RCC 7860 (cell line): ENCODE data around the gene DAG1.
"Not testable (repeated sequence)": the region's sequence is repeated elsewhere in the genome, so short reads cannot be mapped to it uniquely, and the experiment has no call there.

ENCODE experiments used
- DNase-seq: peaks from one replicate; pipeline ENCODE4 v3.0.0-alpha.2; 2015; ENCODE audit warnings: low spot score
- FAIRE-seq: peaks from 2 replicates; lab custom pipeline; 2012; peaks lifted over from hg19 to GRCh38; lab: Jason Lieb, UNC

DAG1 gene

GRCh38 chr3:49469037-49469935 lies 781 bp upstream of the DAG1 start:
- peak; percentile 34 for DNase-seq
- FAIRE-seq = no peak

- no peak for FAIRE-seq
- no peak for DNase-seq
Observed at GRCh38 chr3:49470714-49471420, 800 bp downstream of the DAG1 start.

GRCh38 chr3:49471856-49472495 lies 1.9 kb downstream of the DAG1 start:
- DNase-seq (no peak), FAIRE-seq (no peak)

GRCh38 chr3:49476563-49476962 lies 6.5 kb downstream of the DAG1 start:
- DNase-seq (peak; percentile 60), FAIRE-seq (peak; percentile 96)

- FAIRE-seq (no peak), DNase-seq (no peak)
Observed at GRCh38 chr3:49482766-49483165, 12.7 kb downstream of the DAG1 start.

- DNase-seq (no peak), FAIRE-seq (no peak)
Observed at GRCh38 chr3:49484471-49484870, 14.4 kb downstream of the DAG1 start.

- no peak for DNase-seq
- FAIRE-seq = no peak
Observed at GRCh38 chr3:49489247-49489646, 19.2 kb downstream of the DAG1 start.

- no peak for FAIRE-seq
- no peak for DNase-seq
Observed at GRCh38 chr3:49492969-49493368, 22.9 kb downstream of the DAG1 start.

- DNase-seq (no peak), FAIRE-seq (no peak)
Observed at GRCh38 chr3:49493901-49494300, 23.8 kb downstream of the DAG1 start.

- FAIRE-seq (no peak), DNase-seq (no peak)
Observed at GRCh38 chr3:49495023-49495422, 25.0 kb downstream of the DAG1 start.

- not testable (repeated sequence) for DNase-seq, FAIRE-seq
Observed at GRCh38 chr3:49496845-49497244, 26.8 kb downstream of the DAG1 start.

- DNase-seq (no peak), FAIRE-seq (no peak)
Observed at GRCh38 chr3:49497606-49498005, 27.5 kb downstream of the DAG1 start.

- no peak for DNase-seq
- FAIRE-seq = peak; percentile 38
Observed at GRCh38 chr3:49498239-49498638, 28.2 kb downstream of the DAG1 start.

- FAIRE-seq (no peak), DNase-seq (no peak)
Observed at GRCh38 chr3:49498648-49499047, 28.6 kb downstream of the DAG1 start.

- no peak for DNase-seq
- no peak for FAIRE-seq
Observed at GRCh38 chr3:49500205-49500731, 30.2 kb downstream of the DAG1 start.

GRCh38 chr3:49500732-49501609 lies 30.9 kb downstream of the DAG1 start:
- FAIRE-seq (peak; percentile 79), DNase-seq (peak; percentile 72)

GRCh38 chr3:49501842-49502241 lies 31.8 kb downstream of the DAG1 start:
- no peak for FAIRE-seq
- no peak for DNase-seq

- DNase-seq = no peak
- FAIRE-seq = no peak
Observed at GRCh38 chr3:49506906-49507305, 36.8 kb downstream of the DAG1 start.

- no peak for FAIRE-seq
- no peak for DNase-seq
Observed at GRCh38 chr3:49509028-49509561, 39.0 kb downstream of the DAG1 start.

- FAIRE-seq (no peak), DNase-seq (no peak)
Observed at GRCh38 chr3:49511639-49512038, 41.6 kb downstream of the DAG1 start.
